Measurements from ENCODE around the gene KCNAB2.

Gene KCNAB2

GRCh38 chr1:6030547-6031261 is 15.0 kb upstream of the KCNAB2 start:
- DNase-seq (ENCODE audit: low read depth) = no peak

DNA sequence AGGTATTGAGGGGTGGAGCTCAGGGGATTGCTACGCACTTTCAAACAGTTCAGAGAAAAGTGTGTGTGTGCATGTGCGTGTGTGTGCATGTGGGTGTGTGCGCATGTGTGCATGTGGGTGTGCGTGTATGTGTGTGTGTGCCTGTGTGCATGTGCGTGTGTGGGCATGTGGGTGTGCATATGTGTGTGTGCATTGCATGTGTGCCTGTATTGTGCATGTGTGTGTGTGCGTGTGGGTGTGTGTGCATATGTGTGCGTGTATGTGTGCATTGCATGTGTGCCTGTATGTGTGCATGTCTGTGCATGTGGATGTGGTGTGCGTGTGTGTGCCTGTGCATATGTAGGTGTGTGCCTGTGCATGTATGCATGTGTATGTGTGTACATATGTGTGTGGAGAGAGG is 12.6 kb upstream of the KCNAB2 start:
- DNase-seq (ENCODE audit: low read depth) = no peak

DNA sequence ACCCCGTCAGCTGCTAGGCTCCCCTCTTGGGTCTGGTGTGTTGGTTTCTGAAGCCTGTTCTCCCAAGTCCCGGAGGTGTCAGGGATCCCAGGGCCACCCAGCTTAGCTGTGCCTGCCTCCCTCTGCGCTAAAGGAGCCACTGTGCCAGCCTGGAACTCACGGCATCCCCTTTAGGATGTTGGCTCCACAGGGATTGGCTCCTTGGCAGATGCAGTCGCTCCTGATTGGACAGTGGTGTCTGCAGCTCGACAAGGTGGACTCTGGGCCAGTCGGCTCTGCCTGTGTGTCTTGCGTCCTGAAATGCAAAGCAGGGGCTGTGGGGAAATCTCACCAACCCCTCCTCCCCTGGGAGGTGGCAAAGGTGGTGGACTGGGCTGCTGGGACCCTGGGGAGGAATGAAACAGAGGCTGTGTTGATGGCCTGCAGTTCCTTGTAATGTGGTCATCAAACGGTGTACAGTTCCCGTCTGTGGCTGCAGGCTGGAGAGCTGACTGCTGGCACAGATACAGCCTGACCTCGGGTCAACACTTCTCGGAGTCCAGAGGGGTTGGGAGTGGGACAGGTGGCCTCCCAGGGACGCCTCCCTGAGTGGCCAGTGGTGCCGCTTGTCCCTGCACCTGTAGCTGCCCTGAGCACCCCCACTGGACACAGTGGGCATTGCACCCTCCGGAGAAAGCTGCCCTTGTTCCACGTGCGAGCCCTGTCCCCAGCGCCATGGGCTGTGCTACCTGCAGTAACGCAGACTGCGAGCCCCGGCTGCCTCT is 11.5 kb upstream of the KCNAB2 start:
- DNase-seq (ENCODE audit: low read depth) = no peak

- DNase-seq (ENCODE audit: low read depth) = no peak
Observed at GRCh38 chr1:6034750-6035096, 11.0 kb upstream of the KCNAB2 start.

DNA sequence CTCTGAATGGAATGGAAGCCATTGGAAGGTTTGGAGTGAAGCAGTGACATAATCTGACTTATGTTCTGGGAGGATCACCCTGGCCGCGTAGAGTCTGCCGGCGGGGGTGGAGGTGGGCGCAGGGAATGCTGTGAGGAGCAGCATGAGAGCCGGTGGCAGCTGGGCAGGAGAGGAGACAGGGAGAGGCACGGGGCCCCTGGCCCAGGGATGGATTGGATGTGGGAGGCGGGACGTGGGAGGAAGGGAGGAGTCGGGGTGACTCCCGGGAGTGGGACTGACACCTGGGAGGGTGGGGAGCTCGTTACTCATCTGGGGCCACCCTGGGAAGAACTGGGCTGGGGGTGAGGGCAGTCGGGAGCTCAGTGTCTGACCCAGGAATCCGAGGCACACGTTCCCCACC is 10.4 kb upstream of the KCNAB2 start:
- DNase-seq (ENCODE audit: low read depth) = no peak

GRCh38 chr1:6035719-6036118 is 10.0 kb upstream of the KCNAB2 start:
- no peak for DNase-seq (ENCODE audit: low read depth)

DNA sequence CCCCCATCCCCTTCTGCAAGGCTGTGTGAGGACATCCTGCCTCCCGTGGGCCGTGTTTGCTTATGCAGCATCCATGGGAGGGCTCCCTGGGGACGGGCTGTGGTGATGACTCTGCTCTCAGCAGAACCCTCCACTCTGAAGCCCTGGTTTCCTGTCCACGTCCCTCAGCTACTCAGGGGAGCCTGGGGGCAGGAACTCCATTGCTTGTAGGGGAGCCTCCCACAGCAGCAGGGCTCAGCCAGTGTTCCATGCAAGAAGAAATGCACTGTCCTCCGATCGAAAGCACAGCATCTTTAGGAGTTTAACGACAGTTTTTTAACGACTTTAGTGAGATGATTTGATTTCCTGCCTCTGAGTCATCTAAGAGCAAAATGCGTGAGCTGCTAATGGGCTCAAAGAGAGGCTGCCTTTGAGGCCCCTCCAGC is 8.3 kb upstream of the KCNAB2 start:
- no peak for DNase-seq (ENCODE audit: low read depth)

DNA sequence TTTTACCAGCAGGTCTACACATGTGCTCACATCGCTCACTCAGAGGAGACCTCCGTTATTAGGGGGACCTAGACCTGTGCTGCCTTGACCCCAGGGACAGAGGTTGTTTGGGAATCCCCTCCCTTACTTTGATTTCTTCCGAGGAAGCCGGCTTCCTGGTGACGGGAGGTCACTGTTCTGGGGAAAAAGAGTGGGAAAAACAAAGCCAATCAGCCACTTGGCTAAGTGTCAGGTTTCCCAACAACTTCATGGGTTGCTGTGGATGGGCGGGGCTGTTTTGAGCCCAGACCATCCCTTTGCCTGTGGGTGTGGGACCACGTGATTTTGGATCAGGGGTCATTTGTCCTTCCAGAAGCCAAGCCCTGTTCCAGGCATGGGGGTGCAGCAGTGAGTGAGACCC is 7.1 kb upstream of the KCNAB2 start:
- no peak for DNase-seq (ENCODE audit: low read depth)

GRCh38 chr1:6039031-6039430 is 6.7 kb upstream of the KCNAB2 start:
- no peak for DNase-seq (ENCODE audit: low read depth)

GRCh38 chr1:6040444-6040843 is 5.2 kb upstream of the KCNAB2 start:
- no peak for DNase-seq (ENCODE audit: low read depth)

GRCh38 chr1:6040861-6041415 is 4.8 kb upstream of the KCNAB2 start:
- DNase-seq (ENCODE audit: low read depth) = no peak

DNA sequence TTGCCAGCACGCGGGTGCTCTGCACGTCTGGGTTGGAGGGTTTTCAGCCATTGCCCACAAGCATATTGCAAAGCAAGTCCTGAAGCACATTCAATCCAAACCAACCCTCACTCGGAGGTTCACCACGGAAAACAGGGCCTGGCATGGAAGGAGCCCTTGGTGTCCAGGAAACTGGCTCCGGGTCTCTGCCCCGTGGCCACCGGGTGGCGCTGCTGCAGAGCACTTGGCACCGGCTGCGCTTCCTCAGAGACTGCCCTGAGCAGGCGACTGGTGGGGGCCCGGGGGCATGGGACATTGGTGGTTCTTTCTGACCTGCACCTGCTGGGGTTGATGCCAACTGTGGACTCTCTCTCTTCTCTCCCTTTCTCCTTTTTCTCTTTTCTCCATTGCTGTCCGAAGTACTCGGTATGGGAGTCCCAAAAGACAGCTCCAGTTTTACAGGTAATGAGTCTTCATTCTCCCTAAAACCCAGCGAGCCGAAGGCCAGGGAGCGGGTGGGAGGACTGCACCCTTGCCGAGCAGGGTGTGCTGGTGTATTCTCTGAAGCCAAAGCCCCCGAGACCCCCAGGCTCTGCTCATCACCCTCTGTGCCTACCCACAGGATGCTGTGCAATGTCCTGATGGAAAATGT is 4.1 kb upstream of the KCNAB2 start:
- DNase-seq (ENCODE audit: low read depth) = no peak

GRCh38 chr1:6043561-6043960 is 2.1 kb upstream of the KCNAB2 start:
- no peak for DNase-seq (ENCODE audit: low read depth)

DNA sequence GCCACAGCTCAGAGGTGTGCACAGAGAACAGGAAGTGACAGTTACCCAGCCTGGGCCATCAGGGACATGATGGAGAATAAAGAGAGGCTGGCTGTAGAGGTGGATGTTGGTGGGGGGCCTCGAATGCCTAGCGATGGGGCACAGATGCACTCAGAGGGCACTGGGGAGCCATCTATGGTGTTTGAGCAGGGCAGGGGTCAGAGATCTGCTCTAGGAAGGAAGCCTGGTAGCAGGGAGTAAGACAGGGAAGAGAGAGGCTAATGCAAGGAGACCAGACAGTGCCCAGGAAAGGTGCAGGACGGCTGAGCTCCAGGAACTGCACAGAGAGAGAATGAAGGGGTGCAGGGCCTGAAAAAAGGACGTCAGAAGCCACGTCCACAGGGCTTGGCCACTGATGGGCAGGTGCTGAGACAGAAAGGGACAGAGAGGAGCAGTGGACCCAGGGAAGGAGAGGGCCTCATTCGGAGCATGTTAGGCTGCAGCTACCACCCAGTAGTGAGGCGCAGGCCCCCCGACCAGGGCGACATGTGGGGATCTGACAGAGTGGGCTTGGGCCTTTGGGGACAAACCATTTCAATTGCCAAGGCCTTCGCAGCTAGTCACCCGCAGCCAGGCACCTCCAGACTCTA is 1.1 kb upstream of the KCNAB2 start:
- DNase-seq (ENCODE audit: low read depth) = no peak

DNA sequence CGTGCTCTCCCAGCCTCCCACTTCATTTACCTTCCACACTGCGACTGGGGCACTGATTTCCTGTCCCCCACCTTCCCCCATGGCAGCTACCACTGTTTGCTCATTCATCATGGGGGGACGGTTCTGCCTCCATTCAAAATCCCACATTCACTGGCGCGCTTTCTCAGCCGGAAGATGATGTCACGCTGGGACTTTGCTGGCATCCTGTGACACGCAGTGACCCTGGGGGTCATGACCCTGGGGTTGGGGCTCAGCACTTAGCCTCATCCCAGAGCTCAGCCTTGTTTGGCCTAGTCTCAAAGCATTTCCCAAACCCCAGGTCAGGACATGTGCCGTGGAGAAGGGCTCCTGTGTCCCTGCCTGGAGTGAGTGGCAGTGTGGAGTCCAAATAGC is 582 bp upstream of the KCNAB2 start:
- DNase-seq (ENCODE audit: low read depth) = no peak

DNA sequence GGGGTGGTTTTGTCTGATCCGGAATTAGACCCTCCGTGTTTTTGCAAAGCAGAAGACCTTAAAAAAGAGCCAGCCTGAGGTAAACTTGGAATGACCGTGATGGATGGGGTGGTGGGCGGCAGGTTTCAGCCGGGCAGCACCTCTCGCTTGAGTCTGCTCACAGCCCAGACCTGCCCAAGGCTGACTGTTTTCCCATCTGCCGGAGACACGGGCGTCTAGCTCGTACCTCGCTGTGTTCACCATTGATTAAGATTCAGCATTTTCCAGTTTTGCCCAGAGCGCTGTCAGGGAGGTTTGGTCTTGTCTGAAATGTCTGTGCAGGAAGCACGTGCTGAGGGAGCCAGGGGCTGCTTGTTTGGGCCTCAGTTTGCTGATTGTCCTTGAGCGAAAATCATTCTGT is 591 bp downstream of the KCNAB2 start:
- DNase-seq (ENCODE audit: low read depth) = no peak

GRCh38 chr1:6048179-6048867 is 2.6 kb downstream of the KCNAB2 start:
- no peak for DNase-seq (ENCODE audit: low read depth)

GRCh38 chr1:6049419-6049818 is 3.7 kb downstream of the KCNAB2 start:
- DNase-seq (ENCODE audit: low read depth) = no peak

GRCh38 chr1:6051423-6051822 is 5.7 kb downstream of the KCNAB2 start:
- DNase-seq (ENCODE audit: low read depth) = no peak

GRCh38 chr1:6052543-6053205 is 7.0 kb downstream of the KCNAB2 start:
- peak; percentile 39 for DNase-seq (ENCODE audit: low read depth)

DNA sequence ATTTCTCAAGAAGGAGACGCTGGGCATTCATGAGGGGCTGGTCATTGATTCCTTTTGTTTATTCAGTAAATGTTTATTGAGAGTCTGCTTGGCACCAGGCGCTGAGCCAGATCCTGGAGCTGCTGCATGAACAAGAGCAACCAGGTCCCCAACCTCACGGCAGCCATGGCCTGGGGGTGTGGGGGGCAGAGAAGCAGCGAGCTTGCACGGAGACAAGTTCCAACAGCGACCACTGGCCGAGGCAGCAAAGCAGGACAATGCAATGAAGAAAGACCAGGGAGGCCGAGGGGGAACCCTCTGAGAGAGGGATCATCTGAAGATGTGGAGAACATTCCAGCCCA is 7.5 kb downstream of the KCNAB2 start:
- DNase-seq (ENCODE audit: low read depth) = no peak

- no peak for DNase-seq (ENCODE audit: low read depth)
Observed at GRCh38 chr1:6054596-6054995, 8.9 kb downstream of the KCNAB2 start.

All from HS-27A (cell line).